EH (cell line): ENCODE data around the gene PTPRN2.

Experiments used
- DNase-seq: peaks from one replicate; pipeline ENCODE4 v3.0.0-alpha.2; 2015; ENCODE audit warnings: low read depth

PTPRN2 gene

GRCh38 chr7:157587051-157587804 is 1000.4 kb downstream of the PTPRN2 start:
- DNase-seq = no peak

GRCh38 chr7:157586426-157586955 is 1001.1 kb downstream of the PTPRN2 start:
- DNase-seq = no peak

- DNase-seq = no peak
Observed at GRCh38 chr7:157585113-157585861, 1002.3 kb downstream of the PTPRN2 start.

- DNase-seq = no peak
Observed at GRCh38 chr7:157584420-157584819, 1003.2 kb downstream of the PTPRN2 start.

- no peak for DNase-seq
Observed at GRCh38 chr7:157581740-157582139, 1005.9 kb downstream of the PTPRN2 start.

GRCh38 chr7:157580324-157580723 is 1007.3 kb downstream of the PTPRN2 start:
- DNase-seq = no peak

- no peak for DNase-seq
Observed at GRCh38 chr7:157579425-157579824, 1008.2 kb downstream of the PTPRN2 start.

- DNase-seq = no peak
Observed at GRCh38 chr7:157577796-157578339, 1009.8 kb downstream of the PTPRN2 start.

GRCh38 chr7:157577061-157577460 is 1010.6 kb downstream of the PTPRN2 start:
- no peak for DNase-seq

GRCh38 chr7:157576415-157576814 is 1011.2 kb downstream of the PTPRN2 start:
- DNase-seq = no peak

- DNase-seq = no peak
Observed at GRCh38 chr7:157575777-157576176, 1011.8 kb downstream of the PTPRN2 start.

GRCh38 chr7:157574914-157575586 is 1012.6 kb downstream of the PTPRN2 start:
- DNase-seq = no peak

- DNase-seq = no peak
Observed at GRCh38 chr7:157574120-157574825, 1013.4 kb downstream of the PTPRN2 start.

GRCh38 chr7:157573244-157573643 is 1014.4 kb downstream of the PTPRN2 start:
- DNase-seq = no peak

GRCh38 chr7:157572622-157573021 is 1015.0 kb downstream of the PTPRN2 start:
- DNase-seq = no peak

GRCh38 chr7:157570531-157571200 is 1017.0 kb downstream of the PTPRN2 start:
- no peak for DNase-seq

GRCh38 chr7:157569967-157570366 is 1017.7 kb downstream of the PTPRN2 start:
- no peak for DNase-seq

- no peak for DNase-seq
Observed at GRCh38 chr7:157568770-157569584, 1018.6 kb downstream of the PTPRN2 start.

GRCh38 chr7:157568106-157568769 is 1019.4 kb downstream of the PTPRN2 start:
- no peak for DNase-seq

GRCh38 chr7:157567666-157568065 is 1020.0 kb downstream of the PTPRN2 start:
- no peak for DNase-seq
